ENCODE data around the gene PIKFYVE. TPM values are rescaled to one million over a fixed set of nuclear protein-coding genes. Genes with fewer than 3 reads are reported as not detected.

Gene PIKFYVE
- total and polyA plus RNA-seq, 2 of the 8 experiments (the other 6 are each of a cell fraction or from before 2014, with no cell fraction given), result 8.8 to 33.5 TPM

- Histone ChIP-seq H2AFZ (ENCODE audit: low read length) (no peak overlapping the region), H3K23me2 (ENCODE audit: low read depth, low read length) (no peaks in the 10 kb centered on the region), H3K9me3 (ENCODE audit: insufficient read depth in 2 of 2, low read depth in 1 of 2, low read length in 1 of 2) (no peaks in the 10 kb centered on the region), H3K79me1 (ENCODE audit: low read depth, low read length) (peaks cover 2% of the 10 kb centered on the region; the same call in 1 of the 2 replicates), H2BK12ac (ENCODE audit: low read depth, low read length) (no peak overlapping the region), H4K8ac (ENCODE audit: extremely low read depth, insufficient read depth, low read length) (no peak overlapping the region), H3K4me2 (ENCODE audit: insufficient read depth in 1 of 2, low read depth in 2 of 2, low read length in 2 of 2) (no peak overlapping the region), H4K20me1 (replicated peaks in 1 of 2; ENCODE audit: control insufficient read depth in 1 of 2, insufficient read depth in 2 of 2, low read length in 2 of 2) (no peaks in the 10 kb centered on the region), H3K4me1 (replicated peaks in 1 of 4; ENCODE audit: control insufficient read depth in 3 of 4, insufficient read depth in 4 of 4, low read length in 3 of 4) (no peaks in the 10 kb centered on the region), H2BK20ac (ENCODE audit: low read length) (no peak overlapping the region), H3K27me3 (replicated peaks in 1 of 4; ENCODE audit: control insufficient read depth in 3 of 4, extremely low read depth in 1 of 4, insufficient read depth in 3 of 4, low read length in 3 of 4) (no peaks in the 10 kb centered on the region), H4K91ac (replicated peaks; ENCODE audit: insufficient read length, low read length) (no peak overlapping the region), H3K18ac (ENCODE audit: extremely low read depth, low read length) (no peak overlapping the region), H3K27ac (ENCODE audit: low read depth, low read length) (no peak overlapping the region), H3K36me3 (ENCODE audit: control insufficient read depth in 2 of 4, insufficient read depth in 4 of 4, low read length in 3 of 4) (peaks cover 4 to 31% (median 13%) of the 10 kb centered on the region in 4 experiments; a peak in 7 of 8 replicates), H3K4me3 (ENCODE audit: extremely low read depth in 1 of 4, insufficient read depth in 2 of 4, low read depth in 3 of 4, low read length in 4 of 4) (no peak overlapping the region), H2BK15ac (ENCODE audit: low read length) (no peak overlapping the region), H3K79me2 (ENCODE audit: control insufficient read depth in 1 of 2, insufficient read depth in 2 of 2, low read length in 2 of 2) (no peaks in the 10 kb centered on the region), H3K4ac (replicated peaks; ENCODE audit: insufficient read length, low read depth, low read length) (no peak overlapping the region), H3K56ac (replicated peaks; ENCODE audit: insufficient read length, low read depth, low read length) (no peak overlapping the region), H3K14ac (ENCODE audit: insufficient read length) (no peak overlapping the region), H3K9ac (replicated peaks in 1 of 4; ENCODE audit: extremely low read depth in 1 of 4, low read depth in 3 of 4, low read length in 3 of 4) (no peak overlapping the region), H3K23ac (ENCODE audit: insufficient read length) (no peak overlapping the region), H2AK5ac (ENCODE audit: low read depth, low read length) (no peak overlapping the region), H4K5ac (ENCODE audit: insufficient read length, low read depth, low read length) (no peak overlapping the region), H2BK120ac (replicated peaks; ENCODE audit: low read depth, low read length) (no peak overlapping the region), H2BK5ac (ENCODE audit: low read depth, low read length) (no peak overlapping the region)
- POLR2A ChIA-PET (ENCODE audit: partially characterized antibody), result interaction anchor here (1.1 kb wide), 1 partner anchor 22 kb away, joined by 3 read pairs; no protein-coding TSS in a partner anchor
- WGBS, 2 experiments (ENCODE audit: extremely low coverage in 1 of 2, insufficient coverage in 1 of 2, insufficient read length in 1 of 2, insufficient replicate concordance in 2 of 2, low coverage in 1 of 2, low lambda C conversion rate in 2 of 2, missing lambda C conversion rate in 1 of 2), result 92% methylated on average over 4 of the region's 4 CpGs; no CpG with 5 or more reads in 1 of the 2 experiments
- DNase-seq (ENCODE audit: low read depth in 1 of 2, low spot score in 2 of 2) (no peak), FAIRE-seq (no peak)
- CTCF ChIA-PET (ENCODE audit: partially characterized antibody), result no interaction called here
- TF ChIP-seq YY1 (IDR thresholded peaks at IDR 0.05; ENCODE audit: low read depth, low read length) (no peak), CHD1 (IDR thresholded peaks at IDR 0.05; ENCODE audit: low read depth, low read length) (no peak), EP300 (IDR thresholded peaks at IDR 0.05; ENCODE audit: borderline replicate concordance in 1 of 2, low read depth in 2 of 2, low read length in 2 of 2) (no peak), KDM5A (IDR thresholded peaks at IDR 0.05; ENCODE audit: low read length) (no peak), TAF1 (IDR thresholded peaks at IDR 0.05; ENCODE audit: low read depth, low read length) (no peak), ZNF274 (IDR thresholded peaks at IDR 0.05; ENCODE audit: borderline replicate concordance, extremely low read depth, low read length) (no peak), POU5F1 (IDR thresholded peaks at IDR 0.05; ENCODE audit: low read depth, low read length) (no peak), BACH1 (IDR thresholded peaks at IDR 0.05; ENCODE audit: low read length) (no peak), POLR2A (IDR thresholded peaks at IDR 0.05; ENCODE audit: control extremely low read depth in 1 of 2, low read depth in 2 of 2, low read length in 2 of 2) (no peak), CTCF (IDR thresholded peaks at IDR 0.05; ENCODE audit: control extremely low read depth in 1 of 3, insufficient read depth in 1 of 3, low read depth in 1 of 3, low read length in 3 of 3) (no peak), RAD21 (IDR thresholded peaks at IDR 0.05 in 1 of 2, conservative IDR thresholded peaks at IDR 0.05 in 1 of 2; ENCODE audit: low read depth in 2 of 2, low read length in 2 of 2) (no peak), MAX (IDR thresholded peaks at IDR 0.05) (no peak)
Observed at GRCh38 chr2:208311954-208312353, 45.9 kb downstream of the PIKFYVE start.
